Endometrial microvascular endothelial cells (primary cell): ENCODE measurements around the gene LINGO4. TPM values are rescaled to one million over a fixed set of nuclear protein-coding genes. Genes with fewer than 3 reads are reported as not detected.
"Not testable (repeated sequence)": the region's sequence is repeated elsewhere in the genome, so short reads cannot be mapped to it uniquely, and the experiment has no call there.

Source experiments
- in situ Hi-C: cut with HindIII; loops from 2 replicates; pipeline ENCODE4 v1.10.0; 2017; ENCODE audit warnings: low sequenced_read_pairs, low pct_unique_long_range_greater_than_20kb; ENCODE audit errors: inconsistent ontology term
- total RNA-seq: library from RNA; depleted of rRNA; stranded (reverse); fragments of >200 nt; gene quantifications from one replicate; pipeline ENCODE4 v1.2.3, GENCODE V29; 2015; ENCODE audit errors: inconsistent ontology term

The LINGO4 gene
- total RNA-seq, 1 donor from 2014 or later, result not detected

DNA sequence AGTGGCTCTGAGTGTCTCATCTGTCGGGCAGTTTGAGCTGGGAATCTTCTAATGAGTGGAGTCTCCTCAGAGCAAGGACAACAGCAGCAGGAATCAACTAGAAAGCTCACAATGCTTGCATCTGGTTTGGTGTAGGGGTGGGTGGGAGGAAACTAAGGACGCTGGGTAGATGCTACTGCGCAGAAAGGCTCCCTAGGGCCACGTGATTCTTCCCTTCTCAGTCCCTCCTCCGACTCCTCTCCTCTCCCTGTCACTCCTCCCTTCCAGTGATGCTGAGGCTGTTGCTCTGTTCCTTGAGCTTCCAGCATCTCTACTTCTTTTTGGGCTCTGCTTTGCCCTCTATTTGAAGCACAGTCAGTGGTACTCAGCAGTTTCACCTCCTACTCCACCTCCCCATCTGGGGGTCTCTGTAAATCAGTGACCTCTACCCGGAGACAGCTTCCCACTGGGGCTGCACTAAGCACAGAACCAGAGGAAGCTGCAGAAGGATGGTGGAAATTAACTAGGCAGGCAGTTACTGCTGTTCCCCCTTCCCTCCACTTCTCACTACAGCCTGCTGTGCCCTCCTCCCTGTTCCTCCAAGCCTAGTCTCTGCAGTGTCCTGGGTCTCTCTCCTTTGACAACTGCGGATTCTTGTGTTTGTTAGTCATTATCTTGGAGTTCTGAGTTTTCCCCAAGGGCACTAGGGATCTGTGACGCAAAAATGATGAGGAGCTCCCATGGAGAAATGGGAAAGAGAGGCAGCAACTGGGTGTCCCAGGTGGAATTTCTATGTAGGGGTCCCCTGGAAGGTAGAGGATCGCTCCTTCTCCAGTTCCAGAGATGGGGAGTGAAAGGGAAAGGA, 5.8 kb downstream of the LINGO4 start:
- in situ Hi-C loops, result no loop called here

DNA sequence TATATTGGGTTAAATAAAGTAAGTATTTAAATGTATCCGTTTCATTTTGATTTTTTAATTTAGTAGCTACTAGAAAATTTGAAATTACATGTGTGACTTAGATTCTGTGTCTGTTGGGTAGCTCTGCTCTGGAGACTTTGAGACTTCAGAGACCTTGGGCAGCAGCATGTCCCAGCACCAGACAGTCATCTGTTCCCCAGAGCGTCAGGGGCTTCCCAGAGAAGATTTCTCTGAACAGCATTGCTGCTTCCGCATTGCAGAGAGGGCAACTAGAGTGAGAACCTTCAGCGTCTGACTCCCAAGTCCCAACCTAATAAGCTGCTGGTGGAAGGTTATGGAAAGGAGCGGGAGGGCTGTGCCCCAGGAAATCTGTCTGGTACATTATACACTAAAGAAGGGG, 6.6 kb downstream of the LINGO4 start:
- in situ Hi-C loops, result no loop called here

DNA sequence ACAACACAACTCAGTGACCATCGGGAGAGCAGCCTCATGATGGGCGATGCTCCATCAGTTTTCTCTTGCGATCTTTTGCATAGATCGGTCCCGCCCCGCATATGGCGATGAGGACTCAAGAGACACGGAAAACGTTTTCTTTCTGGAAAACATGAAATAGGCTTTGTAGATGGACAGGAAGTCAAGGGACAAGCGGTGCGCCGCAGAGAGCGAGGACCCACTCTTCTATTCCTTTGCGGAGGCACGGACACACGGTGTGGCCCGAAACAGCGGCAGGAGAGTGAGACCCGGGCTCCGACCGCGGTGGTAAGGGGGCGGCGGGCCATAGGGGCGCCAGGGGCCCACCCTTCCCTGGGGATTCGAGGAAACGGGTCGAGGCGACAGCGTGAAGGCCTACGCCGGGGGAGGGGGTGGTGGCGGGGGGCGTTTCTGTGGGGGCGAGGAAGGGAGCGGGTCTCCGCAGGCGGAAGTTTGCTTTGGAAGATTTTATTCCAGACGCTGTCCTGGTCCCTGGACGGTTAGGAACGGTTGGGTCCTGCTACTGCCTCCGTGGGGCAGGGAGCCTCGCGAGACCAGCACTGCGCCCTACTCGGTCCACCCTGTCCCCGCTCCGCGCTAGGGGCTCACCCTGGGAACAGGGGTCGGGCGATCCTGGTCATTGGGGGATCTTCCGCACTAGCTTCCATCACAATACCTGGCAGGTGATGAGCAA, 14.1 kb downstream of the LINGO4 start:
- in situ Hi-C loops, result no loop called here

DNA sequence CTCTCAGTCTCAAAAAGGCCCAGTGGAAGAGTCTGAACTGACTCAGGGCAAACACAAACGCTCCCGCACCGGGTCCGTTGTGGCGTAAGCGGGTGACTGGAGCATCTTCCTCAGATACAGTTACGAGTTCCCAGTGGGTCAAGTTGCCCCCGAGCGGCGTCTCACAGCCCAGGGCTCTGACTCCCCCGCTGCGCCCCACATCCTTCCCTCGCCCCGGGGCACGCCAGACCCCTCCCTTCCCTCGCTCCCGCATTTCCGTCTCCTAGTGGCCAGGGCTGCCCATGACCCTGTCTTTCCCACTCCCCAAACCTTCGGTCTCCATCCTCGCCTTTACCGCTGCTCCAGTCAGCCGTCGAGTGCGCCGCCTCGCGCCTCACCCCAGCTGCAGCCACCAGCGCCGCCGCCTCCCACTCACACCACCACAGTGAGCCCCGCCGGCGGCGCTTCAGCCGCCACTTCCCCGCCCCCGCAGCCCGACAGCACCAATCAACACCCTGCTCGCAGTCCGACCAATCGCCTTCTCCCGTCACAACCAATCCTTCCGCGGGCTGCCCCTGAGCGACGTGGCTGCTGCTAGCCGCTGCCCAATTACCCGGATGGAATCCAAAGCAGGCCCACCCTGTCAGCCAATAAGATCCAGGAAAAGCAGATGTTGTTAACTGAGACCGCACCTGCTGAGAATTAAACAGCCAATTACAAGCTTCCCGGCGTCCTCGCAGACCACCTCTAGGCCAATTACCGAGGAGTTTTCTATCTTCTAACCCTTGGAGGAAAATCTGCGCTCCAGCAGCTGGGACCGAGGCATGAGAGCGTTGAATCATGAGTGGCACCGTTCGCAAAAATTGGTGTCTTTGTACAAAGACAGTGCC, 14.9 kb downstream of the LINGO4 start, which contains the start of gene TDRKH:
Gene TDRKH (minus strand): TSS at position 430 of the 869 bp plus-strand sequence. CDS start 7,478 bp downstream, outside the sequence.
- in situ Hi-C loops, result no loop called here

DNA sequence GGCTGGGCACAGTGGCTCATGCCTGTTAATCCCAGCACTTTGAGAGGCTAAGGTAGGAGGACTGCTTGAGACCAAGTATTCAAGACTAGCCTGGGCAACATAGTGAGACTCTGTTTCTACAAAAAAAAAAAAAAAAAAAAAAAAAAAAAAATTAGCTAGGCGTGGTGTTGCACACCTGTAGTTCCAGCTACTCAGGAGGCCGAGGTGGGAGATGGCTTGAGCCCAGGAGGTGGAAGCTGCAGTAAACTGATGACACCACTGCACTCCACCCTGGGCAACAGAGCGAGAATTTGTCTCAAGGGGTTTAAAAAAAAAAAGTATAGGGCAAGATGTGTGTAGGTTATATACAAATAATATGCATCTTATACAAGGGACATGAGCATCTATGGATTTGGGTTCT, 17.5 kb downstream of the LINGO4 start:
- in situ Hi-C loops, result no loop called here

DNA sequence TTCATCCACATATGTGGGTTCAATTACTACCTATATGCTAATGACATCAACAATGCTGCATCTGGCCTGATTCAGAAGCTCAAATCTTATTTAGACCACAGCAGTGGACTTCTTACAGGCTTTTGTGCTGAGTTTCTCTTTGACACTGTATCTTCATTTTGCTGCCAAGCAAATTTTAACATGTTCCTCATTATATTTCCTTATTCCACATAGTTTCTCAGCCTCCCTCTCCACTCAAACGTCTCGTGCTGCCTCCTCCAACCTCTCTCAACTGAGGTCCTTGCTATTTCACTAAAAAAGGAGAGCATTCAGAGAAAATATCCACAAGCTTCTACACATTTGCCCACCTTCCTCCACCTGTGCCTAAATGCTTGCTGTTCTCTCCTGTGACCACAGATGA, 21.4 kb downstream of the LINGO4 start:
- in situ Hi-C loops, result no loop called here

DNA sequence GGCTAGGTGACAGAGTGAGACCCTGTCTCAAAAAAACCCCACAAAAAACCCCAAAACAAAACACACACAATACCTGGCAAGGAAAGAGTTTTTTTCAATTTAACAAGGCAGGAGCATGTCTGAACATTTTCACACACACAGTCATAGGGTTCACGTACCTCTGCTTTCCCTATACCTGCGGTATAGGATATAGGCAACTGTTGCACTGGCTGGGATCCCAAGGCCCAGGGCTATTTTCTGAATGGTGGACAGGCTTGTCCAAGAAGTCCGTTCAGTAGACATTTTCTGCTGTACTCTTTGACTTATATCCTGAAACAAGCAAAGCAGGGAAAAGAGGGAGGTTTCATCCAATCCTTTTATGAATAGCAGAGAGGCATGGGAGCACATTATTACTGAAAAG, 22.5 kb downstream of the LINGO4 start:
- in situ Hi-C loops, result no loop called here

DNA sequence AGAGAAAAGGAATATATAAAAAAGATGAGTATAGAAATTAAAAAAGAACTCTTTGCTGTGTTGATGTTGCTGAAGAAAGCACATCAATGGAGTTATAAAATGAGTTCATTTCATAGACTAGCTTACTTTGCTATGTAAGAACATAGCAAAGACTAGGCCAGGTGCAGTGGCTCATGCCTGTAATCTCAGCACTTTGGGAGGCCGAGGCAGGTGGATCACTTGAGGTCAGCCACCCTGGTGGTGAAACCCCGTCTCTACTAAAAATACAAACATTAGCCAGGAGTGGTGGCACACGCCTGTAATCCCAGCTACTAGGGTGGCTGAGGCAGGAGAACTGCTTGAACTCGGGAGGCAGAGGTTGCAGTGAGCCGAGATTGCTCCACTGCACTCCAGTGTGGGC, 23.2 kb downstream of the LINGO4 start:
- in situ Hi-C loops, result not testable (repeated sequence)

DNA sequence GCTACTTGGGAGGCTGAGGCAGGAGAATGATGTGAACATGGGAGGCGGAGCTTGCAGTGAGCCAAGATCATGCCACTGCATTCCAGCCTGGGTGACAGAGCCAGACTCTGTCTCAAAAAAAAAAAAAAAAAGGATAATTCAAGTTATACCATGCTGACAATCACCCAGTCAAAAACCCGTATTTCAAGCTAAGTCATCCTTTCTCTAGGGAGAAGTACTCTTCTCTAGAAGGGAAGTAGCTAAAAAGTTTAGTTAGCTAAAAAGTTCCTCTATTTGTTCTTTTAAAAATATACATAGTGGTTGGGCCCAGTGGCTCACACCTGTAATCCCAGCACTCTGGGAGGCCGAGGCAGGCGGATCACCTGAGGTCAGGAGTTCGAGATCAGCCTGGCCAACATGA, 24.5 kb downstream of the LINGO4 start:
- in situ Hi-C loops, result not testable (repeated sequence)

DNA sequence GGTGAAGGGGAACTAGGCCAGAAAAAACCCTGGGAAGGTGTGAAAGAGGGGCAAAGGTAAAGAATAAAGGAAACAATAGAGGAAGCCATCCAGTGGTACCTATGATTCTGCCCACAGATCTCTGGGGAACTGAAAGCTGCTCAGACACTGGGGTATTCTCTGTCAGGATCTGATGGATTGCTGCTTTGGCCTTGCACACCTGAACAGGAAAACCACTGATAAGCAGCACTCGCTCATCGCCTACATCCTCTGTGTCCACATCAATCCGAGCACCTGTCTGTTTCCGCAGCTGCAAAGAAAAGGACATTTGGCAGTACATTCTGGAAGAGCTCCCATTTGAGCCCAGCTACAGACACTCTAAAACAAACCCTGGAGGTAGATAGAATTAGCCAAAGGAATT, 25.4 kb downstream of the LINGO4 start:
- in situ Hi-C loops, result no loop called here

DNA sequence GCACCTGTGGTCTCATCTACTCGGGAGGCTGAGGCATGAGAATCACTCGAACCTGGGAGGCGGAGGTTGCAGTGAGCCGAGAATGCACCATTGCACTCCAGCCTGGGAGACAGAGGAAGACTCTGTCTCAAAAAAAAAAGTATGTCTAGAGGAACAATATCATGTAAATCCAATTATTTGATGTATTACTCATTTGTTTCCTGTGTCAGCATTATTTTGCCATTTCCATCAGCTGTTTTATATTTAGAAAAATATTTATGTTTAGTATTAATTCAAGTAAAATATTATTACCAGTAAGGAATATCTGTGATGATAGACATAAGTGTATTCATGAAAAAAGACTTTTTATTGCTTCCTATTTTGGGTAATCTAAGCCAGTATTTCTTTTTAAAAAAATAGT, 27.9 kb downstream of the LINGO4 start:
- in situ Hi-C loops, result no loop called here

DNA sequence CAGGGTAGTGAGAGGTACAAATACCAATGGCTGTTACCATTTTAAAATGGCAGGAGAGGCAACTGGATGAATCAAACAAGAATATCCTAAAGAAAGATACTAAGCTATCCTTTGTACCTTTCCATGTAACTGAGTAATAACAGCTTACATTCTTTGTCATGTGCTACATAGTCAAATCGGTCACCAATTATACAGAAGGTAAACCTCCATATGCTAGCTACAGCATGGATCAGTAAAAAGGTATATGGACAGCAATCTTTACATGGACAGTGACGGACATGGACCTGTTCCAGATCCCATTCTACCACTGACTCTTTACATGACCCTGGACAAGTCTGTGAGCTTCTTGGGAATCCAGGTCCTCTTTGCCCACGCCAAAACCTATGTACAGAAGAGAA, 28.6 kb downstream of the LINGO4 start:
- in situ Hi-C loops, result no loop called here

DNA sequence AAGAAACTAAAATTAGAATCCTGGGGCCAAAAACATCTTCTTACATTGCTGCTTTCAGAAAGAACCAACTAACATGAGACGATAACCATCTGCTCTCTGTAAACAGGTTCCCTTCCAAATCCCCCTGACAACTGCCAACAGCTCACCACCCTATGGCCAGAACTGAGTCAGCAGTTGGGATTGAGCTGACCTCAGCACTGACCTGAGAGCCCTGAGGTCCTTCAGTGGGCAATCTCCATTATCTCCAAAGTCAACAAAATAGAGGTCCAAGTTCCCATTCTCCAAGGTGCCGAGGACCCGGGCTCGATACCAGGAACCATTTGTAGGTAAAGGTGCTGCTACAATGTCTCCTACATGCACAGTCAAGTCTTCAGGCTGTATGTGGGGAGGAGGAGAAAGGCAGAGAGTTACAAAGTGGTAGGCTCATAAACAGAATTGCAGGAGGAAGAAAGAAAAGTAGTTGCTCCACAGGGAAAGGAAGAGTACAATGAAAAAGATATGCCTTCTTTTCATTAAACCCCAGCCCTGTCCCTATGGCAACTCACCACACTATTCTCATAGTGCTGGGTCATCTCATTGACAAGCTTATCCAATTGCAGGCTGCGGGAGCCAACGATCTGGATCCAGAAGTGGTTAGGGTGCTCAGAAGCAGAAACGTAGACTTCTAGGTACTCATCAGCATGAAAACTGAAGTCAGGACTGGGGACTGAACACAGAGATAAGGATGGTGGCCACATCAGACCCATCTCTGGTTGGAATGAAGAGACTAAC, 29.1 kb downstream of the LINGO4 start:
- in situ Hi-C loops, result no loop called here

DNA sequence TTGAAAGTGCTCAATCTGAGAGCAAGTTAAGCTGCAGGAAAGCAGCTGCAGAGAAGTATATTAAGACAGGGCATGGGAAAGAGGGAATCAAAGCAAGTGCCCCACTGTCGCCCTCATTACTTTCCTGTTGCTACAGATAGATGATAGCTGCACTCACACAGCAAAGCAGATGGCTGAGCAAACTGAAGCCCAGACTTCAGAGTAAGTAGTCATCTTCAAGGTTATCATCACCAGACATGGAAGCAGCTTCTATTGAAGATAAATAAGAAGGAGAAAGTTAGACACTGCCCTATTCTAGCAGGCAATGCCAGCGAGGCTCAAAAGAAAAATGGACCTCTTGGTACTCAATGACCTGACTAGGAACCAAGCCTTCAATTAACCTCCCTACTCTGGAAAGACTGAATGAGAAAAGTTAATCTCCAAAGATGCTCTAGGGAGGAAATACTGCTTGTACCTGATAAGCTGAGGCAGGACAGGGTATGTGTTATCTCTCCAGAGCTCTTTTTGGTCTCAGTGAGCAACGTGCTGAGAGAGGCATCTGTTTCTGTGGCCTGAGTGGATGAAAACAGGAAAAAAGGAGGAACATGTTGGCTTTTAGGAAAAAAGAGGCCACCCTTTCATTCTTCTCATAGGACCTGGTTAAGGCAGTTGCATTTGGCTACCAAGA, 30.8 kb downstream of the LINGO4 start:
- in situ Hi-C loops, result no loop called here

DNA sequence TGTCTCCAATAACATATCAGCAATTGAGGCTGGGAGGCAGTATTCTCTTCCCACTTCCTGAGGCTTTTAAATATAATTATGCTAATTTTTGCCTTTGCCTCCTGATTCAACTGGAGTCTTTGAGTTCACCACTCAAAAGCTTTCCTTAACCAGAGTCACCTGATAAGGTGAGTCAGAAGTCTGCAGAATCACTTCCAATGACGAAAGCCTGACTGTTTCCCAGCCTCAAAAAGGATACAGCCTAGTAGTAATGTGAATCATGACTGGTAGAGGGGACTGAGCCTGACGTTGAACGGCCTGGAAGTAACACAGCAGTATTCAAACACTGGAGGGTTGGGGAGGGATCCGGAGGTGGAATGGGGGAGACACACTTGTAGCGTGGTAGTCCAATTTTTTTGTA, 31.5 kb downstream of the LINGO4 start:
- in situ Hi-C loops, result no loop called here

DNA sequence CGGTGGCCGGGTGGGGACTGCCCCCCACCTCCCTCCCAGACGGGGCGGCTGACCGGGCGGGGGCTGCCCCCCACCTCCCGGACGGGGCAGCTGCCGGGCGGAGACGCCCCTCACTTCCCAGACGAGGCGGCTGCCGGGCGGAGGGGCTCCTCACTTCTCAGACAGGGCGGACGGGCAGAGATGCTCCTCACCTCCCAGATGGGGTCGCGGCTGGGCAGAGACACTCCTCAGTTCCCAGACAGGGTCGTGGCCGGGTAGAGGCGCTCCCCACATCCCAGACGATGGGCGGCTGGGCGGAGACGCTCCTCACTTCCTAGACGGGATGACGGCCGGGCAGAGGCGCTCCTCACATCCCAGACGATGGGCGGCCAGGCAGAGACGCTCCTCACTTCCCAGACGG, 35.9 kb downstream of the LINGO4 start:
- in situ Hi-C loops, result not testable (repeated sequence)

DNA sequence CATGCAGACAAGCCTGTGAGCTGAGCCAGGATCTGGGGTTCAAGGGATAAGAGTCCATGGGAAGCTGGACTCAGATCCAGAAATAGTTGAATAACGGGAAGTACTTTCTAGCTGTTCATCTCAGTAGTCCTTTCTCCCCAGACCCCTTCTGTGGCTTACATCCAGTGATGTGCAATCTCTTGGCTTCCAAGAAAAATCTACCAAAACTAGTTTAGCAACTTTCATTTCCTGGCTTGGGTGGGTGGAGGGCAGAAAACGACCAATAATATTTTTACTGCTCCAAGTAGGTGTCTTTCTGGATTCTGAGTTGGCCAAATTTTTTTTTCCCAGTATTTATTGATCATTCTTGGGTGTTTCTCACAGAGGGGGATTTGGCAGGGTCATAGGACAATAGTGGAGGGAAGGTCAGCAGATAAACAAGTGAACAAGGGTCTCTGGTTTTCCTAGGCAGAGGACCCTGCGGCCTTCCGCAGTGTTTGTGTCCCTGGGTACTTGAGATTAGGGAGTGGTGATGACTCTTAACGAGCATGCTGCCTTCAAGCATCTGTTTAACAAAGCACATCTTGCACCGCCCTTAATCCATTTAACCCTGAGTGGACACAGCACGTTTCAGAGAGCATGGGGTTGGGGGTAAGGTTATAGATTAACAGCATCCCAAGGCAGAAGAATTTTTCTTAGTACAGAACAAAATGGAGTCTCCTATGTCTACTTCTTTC, 36.7 kb downstream of the LINGO4 start:
- in situ Hi-C loops, result not testable (repeated sequence)

DNA sequence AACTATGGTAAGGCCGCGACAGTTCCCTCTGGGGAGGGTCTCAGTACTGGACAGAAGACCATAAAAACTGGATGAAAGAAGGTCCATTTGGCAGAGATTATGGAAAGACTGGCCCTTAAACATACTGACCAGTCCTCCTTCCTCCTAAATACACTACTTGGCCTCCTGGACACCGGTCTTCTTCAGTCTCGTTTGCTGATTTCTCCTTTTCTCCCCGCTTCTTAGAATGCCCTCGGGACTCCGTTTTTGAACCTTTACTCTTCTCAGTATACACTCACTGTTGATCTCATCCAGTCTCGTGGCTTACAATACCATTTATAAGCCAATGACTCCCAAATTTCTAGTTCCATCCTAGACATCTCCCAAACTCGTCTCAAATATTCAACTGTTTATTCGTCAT, 41.2 kb downstream of the LINGO4 start:
- in situ Hi-C loops, result no loop called here
